ENCODE measurements around the gene OR2V1.
"Not testable (repeated sequence)": the region's sequence is repeated elsewhere in the genome, so short reads cannot be mapped to it uniquely, and the experiment has no call there.

Gene OR2V1

DNA sequence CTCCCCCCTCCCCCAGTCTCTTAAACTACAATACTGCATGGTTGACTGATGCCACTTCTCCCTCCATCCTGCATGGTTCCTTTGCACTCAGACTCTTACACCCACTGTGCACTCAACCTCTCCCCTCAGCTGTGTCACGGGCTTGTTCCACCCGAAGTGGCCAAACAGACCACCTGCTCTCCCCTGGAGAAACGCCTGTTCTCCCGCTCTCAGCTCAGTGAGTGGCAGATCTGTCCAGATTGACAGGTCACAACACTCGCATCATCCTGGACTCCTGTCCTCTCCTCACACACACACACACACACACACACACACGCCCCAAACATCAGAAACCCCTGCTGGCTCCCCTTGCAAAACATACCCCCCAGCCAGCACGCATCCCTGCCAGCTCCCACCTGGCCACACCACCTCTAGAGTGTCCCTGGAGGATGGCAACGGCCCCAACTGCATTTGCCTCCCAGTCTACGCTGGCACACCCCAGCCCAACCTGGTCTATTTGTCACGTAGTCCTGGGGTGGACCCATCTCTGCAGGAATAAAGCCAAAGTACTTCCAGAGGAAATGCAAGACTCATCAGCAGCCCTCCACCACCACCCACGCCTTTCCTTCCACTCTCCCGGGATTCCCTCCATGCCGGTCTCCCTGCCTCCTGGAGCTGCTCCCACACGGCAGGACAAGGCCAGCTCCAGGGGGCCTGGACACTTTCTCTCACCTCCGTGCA lies 2.9 kb downstream of the OR2V1 start:
- no peak for DNase-seq (ENCODE audit: low read depth)

DNA sequence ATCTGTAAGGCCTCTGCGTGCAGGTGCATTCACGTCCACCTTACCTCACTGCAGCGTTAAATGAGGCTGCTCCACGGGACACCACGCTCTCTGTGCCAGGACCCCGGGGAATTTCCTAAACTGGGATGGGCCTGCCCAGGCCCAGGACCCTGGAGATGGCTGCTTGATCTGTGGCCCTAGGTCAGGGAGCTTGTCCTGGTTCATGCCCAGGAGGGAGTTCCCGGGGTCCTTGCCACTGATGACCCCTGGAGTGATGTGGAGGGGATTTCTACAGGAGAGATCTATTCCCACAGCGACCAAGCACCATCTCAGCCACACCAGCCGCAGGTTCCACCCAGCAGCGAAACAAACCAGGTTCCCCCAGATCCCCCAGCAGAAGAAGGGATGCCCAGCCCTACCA lies 3.5 kb downstream of the OR2V1 start:
- no peak for DNase-seq (ENCODE audit: low read depth)

GRCh38 chr5:181126841-181127240 lies 4.1 kb downstream of the OR2V1 start:
- DNase-seq (ENCODE audit: low read depth) = no peak

DNA sequence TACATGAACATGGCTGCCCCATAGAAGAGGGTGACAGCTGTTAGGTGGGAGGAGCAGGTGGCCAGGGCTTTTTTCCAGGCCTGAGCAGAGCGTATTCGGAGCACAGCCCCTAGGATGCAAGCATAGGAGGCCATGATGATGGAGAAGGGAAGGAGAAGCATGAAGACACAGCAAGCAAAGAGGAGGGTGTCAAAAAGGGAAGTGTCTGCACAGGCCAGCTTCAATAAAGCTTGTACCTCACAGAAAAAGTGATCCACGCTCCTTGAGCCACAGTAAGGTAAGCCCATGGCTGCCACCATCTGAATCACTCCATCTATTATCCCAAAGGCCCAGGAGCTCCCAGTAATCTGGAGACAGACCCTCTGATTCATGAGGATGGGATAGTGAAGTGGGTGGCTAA lies 6.4 kb downstream of the OR2V1 start:
- no peak for DNase-seq (ENCODE audit: low read depth)

DNA sequence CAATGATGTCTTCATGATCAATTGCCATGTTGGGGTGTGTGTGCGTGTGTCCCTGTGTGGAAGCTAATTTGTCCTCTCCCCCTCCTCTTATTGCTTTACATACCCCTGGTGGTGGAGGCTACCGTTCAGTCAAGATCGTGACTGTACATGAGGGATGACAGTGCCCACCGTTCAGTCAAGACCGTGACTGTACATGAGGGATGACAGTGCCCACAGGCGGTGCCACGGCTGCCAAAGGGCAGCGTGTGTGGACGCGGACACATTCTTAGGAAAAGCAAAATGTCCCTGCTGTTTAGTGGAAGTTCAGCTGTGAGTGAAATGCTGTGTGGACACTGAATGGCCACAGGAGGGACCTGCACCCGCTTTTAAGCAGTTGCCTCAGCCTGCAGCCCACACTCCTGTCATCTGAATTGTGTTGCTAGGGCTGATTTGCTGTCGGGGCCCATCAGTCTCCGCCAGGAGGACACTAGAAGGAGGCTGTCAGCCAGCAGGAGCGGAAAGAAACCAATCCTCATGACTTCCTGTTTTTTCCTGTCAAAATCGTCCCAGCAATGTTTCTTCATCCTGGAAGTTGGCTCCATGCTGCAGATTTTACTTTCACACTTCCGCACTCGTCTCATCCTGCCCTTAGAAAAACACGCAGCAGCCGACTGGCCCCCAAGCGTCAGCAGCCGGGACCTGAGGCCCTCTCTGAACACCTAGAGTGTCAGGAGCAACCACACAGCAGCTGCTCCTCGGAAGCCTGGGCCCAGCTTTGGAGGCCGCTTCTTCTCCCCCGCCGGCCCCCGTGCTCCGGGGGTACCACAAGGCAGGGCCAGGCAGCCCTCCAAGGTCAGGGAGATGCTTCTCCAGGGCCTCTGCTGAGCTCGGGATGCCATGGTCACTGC lies 9.1 kb downstream of the OR2V1 start:
- no peak for DNase-seq (ENCODE audit: low read depth)

DNA sequence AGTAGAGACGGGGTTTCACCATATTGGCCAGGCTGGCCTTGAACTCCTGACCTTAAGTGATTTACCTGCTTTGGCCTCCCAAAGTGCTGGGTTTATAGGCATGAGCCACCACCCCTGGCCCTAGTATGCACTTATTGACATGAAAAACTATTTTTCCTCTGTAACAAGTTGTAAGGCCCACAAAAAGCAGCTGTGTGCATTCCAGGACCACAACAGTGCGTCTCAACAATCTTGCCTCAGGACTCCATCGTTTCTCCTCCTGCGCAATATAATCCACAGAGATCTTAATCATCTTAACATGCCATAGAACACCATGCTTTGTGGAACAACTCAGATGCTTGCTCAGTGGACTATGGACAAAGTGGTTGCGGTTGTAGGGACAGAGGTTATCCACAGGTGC lies 10.2 kb downstream of the OR2V1 start:
- no peak for DNase-seq (ENCODE audit: low read depth)

DNA sequence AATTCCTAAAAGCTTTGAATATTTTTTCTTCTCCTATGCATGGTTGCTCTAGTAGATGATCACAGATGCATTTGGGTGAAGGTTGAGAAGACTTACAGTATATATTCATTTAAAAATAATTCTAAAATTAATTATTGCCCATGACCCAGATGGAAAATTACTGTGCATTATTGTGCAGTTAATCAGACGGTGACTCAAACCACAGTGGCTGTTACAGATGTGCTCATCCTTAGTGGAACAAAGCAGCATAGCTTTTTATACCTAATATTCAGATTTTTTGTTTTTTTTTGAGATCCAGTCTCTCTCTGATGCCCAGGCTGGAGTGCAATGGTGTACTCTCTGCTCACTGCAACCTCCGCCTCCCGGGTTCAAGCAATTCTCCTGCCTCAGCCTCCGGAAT lies 10.7 kb downstream of the OR2V1 start:
- DNase-seq (ENCODE audit: low read depth) = no peak

DNA sequence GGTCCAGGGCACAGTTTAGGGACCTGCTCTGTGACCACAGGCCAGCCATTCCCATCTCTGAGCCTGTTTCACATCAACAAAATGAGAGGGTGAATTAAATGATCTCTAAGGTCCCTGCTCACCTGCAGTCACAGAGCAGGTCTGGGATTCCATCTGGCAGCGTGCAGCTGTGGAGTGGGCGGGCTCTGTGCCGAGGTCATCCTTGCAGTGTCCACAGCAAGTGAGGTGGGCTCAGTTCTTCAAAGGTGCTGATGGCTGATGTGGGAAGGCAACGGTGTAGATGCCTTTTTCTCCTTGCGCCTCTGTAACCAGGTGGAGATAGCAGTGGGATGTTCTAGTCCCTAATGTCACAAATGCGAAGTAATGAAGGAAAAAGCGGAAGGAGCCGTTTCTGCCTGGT lies 11.9 kb downstream of the OR2V1 start:
- DNase-seq (ENCODE audit: low read depth) = no peak

- no peak for DNase-seq (ENCODE audit: low read depth)
Observed at GRCh38 chr5:181118369-181118768, 12.6 kb downstream of the OR2V1 start.

GRCh38 chr5:181114844-181115778 lies 15.9 kb downstream of the OR2V1 start:
- no peak for DNase-seq (ENCODE audit: low read depth)

- no peak for DNase-seq (ENCODE audit: low read depth)
Observed at GRCh38 chr5:181114284-181114843, 16.6 kb downstream of the OR2V1 start.

DNA sequence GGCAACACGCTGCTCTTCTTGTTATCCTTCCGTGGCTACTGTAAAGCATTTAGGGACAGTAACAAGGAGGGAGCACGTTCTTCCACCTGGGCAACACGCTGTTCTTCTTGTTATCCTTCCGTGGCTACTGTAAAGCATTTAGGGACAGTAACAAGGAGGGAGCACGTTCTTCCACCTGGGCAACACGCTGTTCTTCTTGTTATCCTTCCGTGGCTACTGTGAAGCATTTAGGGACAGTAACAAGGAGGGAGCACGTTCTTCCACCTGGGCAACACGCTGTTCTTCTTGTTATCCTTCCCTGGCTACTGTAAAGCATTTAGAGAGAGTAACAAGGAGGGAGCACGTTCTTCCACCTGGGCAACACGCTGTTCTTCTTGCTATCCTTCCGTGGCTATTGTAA lies 17.4 kb downstream of the OR2V1 start:
- not testable (repeated sequence) for DNase-seq (ENCODE audit: low read depth)

DNA sequence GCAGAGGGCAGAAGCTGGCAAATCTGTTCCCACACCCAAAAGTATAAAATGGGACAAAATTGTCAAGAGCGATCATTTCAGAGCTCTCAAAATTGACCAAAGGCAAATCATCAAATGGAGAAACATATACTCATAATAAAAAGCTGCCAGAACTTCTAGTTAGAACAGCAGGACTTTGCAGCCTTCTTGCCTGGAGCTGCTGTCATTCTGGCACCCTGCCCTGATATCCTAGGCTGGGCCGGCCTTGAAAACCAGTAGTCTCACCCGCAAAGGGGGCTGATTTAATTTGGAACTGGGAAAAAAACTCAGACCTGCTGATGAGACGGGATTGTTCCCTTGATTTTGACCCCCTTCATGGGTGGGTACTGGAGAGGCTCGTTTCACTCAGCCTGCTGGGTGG lies 18.5 kb downstream of the OR2V1 start:
- no peak for DNase-seq (ENCODE audit: low read depth)

GRCh38 chr5:181111010-181111409 lies 20.0 kb downstream of the OR2V1 start:
- DNase-seq (ENCODE audit: low read depth) = no peak

DNA sequence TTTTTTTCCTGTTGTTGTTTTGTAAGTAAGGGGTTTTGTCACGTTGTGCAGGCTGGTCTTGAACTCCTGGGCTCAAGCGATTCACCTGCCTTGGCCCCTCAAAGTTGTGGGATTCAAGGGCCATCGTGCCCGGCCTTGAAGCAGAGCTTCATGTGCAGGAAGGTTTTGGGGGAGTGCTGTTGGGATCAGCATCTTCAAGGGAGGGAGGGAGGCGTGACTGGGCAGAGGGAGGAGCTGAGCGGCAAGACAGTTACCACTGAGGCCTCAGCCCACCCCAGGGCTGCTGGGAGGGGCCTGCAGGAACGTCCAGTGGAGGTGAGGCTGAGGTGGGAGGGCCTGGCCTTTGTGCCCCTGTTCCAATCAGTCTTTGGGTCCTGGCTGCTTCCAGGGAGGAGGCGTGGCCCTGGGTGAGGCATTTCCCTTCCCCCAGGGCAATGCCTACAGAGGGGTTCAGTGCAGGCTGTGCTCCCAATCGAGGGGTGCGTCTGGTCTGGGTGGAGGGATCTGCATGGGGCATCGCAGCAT lies 21.4 kb downstream of the OR2V1 start:
- no peak for DNase-seq (ENCODE audit: low read depth)

DNA sequence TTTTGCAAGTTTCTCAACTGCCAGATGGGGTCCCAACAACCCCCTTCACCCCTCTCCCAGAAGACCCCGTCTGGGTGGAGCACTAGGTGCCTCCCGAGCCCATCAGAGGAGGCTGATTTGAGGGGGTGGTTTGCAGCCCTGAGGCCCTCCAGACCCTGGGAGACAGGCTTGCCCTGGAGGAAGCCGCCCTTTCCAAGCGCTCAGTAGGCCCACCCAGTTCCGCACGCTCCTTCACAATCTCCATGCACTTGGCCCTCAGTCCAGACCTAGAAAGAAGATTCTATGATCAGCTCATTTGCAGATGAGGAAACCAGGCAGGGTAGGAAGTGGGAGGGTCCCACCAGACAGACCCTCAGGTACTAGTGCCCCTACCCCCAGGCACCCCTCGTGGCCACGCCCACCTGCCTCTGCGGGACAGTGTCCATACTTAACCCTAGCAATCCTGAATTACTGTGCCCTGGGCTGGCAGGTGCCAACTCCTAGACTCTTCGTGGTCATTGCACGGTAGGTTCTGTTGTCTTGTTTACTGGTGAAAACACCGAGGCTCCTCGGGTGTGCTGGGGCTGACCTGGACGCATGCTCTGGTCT lies 22.3 kb downstream of the OR2V1 start:
- no peak for DNase-seq (ENCODE audit: low read depth)

- DNase-seq (ENCODE audit: low read depth) = no peak
Observed at GRCh38 chr5:181107699-181108098, 23.3 kb downstream of the OR2V1 start.

GRCh38 chr5:181105391-181106025 lies 25.5 kb downstream of the OR2V1 start:
- DNase-seq (ENCODE audit: low read depth) = no peak

DNA sequence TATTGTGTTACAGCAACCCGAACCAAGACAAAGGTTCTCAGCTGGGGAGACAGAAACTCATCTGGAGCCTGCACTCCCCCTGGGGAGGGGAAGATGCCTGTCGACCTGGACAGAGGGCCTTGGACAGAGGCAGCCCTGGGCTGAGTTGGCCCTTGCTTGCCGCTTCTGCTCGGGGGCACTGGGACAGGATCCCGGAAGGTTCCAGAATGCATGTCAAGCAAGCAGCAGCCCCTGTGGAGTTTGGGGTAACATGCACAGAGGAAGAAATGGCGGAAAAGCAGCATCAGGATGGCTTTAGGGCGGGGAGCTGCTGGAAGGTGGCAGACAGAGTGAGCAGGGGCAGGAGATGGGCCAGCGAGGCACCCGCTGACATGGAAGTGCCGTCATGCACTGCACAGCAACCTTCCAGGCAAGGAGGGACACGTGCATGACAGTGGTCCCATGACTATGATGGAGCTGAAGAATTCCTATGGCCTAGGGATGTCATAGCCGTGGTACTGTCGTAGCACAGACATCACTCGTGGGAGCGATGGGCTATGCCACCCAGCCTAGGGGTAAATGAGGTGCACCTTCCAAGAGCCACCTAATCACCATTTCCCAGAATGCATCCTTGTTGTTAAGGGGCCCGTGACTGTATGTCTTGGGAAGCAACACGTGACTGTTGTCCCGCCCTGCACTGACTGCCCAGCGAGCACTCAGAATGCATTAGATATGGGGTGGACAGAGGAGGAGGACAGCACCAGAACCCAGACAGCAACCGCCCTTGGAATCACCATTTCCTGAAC lies 26.2 kb downstream of the OR2V1 start:
- not testable (repeated sequence) for DNase-seq (ENCODE audit: low read depth)

- DNase-seq (ENCODE audit: low read depth) = not testable (repeated sequence)
Observed at GRCh38 chr5:181104259-181104568, 26.8 kb downstream of the OR2V1 start.

Measured in stimulated activated CD8-positive, alpha-beta memory T cell treated with anti-CD3 and anti-CD28 coated beads, Interleukin-12 subunit alpha, Interleukin-12 subunit beta, amount 100 ng/mL, for 1 hour (primary cell).